Hematopoietic multipotent progenitor cell treated with erythropoietin and hydrocortisone succinate and interleukin-3 and kit ligand, for 6 days (in vitro differentiated cells): ENCODE results near the gene PSD2.

Experiments
- DNase-seq: peaks from one replicate; pipeline ENCODE4 v3.0.0-alpha.2; 2015

The PSD2 gene

GRCh38 chr5:139763930-139764791, 31.4 kb upstream of the PSD2 start:
- DNase-seq = peak; percentile 27

DNA sequence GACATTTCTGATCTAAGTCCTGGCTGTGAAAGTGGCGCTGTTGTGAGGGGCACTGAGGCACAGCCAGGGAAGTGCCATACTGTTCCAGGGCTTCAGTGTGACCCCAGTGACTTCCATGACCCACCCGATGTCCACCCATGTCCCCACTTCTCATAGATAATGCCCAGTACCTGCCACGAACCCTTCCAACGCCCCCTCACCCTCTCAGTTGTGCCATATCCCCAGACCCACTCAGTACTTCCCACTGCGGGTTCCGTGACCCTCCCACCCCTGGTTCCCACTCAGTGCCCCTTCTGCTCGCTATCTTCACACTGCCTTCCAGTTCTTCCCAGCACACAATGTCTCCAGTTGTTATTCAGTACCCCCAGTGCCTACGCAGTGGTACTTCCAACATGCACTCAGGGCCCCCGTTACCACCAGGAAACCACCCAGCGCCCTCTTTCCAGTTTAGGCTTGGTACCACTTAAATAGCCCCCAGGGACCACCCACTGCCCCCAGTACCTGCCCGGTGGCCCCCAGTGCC, 30.7 kb upstream of the PSD2 start:
- DNase-seq = no peak

DNA sequence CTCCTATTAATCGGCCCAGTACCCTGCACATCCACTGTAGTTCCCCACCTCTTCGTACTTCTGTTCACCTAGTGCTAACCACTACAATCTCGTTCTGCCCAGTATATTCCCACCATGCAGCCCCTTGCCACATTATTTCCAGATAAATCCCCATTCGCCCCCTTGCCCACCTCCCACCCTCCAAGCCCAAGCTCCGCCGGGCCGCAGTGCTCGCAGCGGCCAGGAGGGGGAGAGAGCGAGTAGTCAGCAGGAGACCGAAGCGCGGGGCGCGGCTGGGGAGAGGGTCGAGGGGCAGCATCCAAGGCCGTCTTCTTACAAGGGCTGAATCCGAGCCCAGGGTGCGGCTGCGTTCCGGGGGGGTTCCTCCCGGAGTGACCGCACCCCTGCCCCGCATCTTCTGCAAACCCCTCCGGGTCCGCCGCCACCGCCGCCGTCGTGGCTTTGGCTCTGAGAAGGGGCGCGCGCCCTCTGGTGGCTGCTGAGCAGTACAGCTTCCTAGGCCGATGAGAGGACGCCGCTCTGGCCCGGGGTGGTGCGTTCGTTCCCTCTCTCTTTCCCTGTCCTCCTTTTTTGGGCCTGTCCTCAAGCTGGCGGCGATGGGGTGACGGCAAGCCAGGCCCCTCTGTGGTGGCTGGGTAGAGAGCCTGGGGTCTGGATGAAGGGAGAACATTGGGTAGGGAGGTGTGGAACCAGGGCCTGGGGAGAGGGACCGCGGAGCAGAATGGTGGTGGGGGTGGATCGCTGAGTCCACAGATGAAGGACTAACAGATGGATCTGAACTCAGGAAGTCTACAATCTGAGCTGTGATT, 30.0 kb upstream of the PSD2 start:
- DNase-seq = peak; percentile 92

DNA sequence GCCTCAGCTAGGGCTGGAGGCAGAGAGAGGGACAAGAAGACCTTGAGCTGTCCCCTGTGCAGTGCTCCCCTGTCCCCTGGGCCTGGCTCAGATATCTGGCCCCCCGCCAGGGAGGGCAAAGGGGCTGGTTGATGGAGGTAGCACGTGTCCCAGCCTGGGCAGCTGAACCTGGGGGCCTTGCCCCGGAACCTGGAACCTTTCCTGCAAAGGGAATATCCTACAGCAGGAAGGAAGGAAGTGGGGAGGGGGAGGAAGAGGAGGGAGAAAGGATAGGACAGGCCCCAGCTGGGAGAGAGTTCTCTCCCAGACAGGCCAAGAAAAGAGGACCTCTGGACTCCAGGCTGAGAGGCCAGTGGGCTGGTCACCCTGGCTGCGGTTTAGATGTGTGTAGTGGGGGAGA, 27.6 kb upstream of the PSD2 start:
- DNase-seq = no peak

DNA sequence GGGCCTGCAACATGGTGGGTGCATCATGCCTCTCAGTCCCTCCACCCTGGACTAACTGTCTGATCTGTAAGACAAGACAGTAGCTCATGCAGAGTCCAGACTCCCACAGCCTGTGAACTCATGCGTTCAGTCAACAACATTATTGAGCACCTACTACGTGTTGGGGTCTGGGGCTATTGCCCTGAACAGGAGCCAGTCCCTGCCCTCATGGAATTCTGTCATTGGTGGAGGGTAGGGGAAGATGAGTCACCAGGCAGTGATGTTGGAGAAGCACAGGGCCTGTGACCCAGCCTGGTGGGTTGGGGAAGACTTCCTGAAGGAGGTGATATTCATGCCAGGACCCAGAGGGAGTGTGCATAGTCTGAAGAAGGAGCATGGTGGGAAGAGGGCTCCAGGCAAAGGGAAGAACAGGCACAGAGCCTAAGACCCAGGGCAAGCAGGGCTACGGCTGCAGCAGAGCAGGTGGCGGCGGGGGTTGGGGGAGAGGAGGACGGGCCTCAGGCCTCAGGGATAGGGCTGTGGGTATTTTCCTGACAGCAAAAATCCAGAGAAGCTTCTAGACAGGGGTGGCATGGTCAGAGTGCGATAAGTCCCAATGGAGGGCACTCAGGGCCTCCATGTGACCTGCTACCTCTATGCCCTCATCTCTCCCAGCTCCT, 26.7 kb upstream of the PSD2 start:
- no peak for DNase-seq

- DNase-seq = no peak
These were observed 26.1 kb upstream of the PSD2 start for GRCh38 chr5:139769477-139769876.

- DNase-seq = no peak
These were observed 24.9 kb upstream of the PSD2 start for GRCh38 chr5:139770722-139771121.

GRCh38 chr5:139772089-139772791, 23.4 kb upstream of the PSD2 start:
- DNase-seq = no peak

DNA sequence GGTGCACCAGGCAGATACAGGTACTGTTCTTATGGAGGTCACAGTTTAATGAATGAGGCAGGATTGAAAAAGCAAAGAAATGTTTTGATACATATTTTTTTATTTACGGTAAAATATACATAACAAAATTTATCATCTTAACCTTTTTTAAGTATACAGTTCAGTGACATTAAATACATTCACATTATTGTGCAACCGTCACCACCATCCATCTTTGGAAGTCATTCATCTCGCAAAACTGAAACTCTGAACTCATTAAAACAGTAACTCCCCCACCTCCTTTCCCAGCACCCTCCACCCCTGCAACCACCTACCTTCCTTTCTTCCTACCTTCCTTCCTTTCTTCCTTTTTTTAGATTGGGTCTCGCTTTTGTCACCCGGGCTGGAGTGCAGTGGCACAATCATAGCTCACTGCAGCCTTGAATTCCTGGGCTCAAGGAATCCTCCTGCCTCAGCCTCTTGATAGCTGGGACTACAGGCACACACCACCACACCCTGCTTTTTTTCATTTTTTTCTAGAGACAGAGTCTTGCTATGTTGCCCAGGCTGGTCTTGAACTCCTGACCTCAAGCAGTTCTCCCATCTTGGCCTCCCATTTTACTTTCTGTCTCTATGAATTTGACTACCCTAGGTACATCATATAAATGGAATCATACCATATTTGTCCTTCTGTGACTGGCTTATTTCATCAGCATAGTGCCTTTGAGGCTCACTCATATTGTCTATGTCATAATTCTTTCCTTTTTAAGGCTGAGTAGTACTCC, 22.5 kb upstream of the PSD2 start:
- no peak for DNase-seq

DNA sequence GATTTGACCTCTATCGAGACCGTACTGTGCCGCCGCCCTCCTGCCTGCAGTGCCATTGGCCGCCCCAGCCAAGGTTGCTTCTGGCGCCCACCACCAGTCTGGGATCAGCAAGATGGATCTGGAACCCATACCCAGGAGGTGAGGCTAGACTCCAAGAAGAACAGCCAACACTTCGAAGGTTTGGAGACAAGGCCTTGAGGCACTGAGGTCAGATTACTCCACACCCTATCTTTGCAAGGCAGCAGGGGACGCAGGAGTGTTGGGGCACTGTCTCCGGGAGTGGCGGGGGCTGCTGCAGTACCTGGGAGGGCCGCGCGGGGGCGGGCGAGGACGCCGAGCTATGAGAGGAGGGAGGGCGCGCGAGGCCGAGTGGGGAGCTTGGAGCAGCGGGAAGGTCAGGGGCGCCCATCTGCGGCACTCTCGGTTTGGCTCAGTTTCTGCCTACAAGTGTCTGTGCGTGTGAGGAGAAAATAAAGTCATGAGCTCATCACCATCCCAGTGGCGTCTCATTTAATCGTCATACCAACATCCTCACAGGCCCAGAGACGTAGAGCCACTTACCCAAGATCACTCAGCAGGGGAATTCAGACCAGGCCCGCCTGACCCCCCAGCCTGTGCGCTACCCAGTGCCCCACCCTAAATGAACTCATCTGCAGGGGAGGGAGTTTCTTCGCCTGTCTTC, 20.5 kb upstream of the PSD2 start:
- DNase-seq = peak; percentile 86

DNA sequence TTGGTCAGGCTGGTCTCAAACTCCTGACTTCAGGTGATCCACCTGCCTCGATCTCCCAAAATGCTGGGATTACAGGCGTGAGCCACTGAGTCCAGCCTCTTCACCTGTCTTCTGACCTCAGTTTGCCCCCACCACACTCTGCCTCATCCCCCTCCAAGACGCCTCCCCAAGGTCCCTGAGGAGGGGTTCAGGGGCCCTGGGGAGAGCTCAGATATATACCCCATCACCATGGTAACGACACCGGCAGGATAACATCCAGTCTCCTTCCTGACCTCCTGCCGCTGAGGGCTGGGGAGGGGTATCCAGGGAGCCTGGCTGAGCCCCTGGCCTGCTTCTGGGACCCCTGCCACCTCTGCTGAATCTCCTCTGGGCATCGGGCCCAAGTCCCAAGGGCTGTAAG, 19.7 kb upstream of the PSD2 start:
- DNase-seq = no peak

GRCh38 chr5:139776861-139777260, 18.7 kb upstream of the PSD2 start:
- DNase-seq = no peak

- DNase-seq = no peak
These were observed 12.1 kb upstream of the PSD2 start for GRCh38 chr5:139783436-139783965.

DNA sequence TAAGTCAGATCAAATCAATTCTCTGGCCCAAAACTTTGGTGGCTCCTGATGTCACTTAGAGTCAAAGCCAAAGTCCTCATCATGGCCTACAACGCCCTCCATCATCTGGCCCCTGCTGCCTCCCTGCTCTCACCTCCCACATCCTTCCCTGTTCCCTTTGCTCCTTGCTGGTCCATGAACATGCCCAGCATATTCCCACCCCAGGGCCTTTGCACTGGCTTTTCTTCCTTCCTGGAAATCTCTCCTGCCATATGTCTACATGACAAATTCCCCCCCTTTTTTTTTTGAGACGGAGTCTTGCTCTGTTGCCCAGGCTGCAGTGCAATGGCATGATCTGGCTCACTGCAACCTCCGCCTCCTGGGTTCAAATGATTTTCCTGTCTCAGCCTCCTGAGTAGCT, 11.1 kb upstream of the PSD2 start:
- no peak for DNase-seq

DNA sequence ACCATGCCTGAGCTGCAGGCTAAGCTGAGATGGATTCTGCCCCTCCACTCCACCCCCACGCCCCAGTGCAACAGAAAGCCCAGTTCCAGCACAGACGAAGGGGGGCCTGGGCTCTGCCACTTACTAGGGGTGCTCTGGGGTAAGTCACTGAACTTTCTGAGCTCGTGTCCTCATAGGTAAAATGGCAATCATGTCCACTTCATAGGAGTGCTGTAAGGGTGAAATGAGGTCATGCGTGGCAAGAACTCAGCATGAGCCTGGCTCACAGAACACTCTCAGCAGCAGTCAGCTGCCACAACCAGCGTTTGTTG, 8.4 kb upstream of the PSD2 start:
- no peak for DNase-seq

DNA sequence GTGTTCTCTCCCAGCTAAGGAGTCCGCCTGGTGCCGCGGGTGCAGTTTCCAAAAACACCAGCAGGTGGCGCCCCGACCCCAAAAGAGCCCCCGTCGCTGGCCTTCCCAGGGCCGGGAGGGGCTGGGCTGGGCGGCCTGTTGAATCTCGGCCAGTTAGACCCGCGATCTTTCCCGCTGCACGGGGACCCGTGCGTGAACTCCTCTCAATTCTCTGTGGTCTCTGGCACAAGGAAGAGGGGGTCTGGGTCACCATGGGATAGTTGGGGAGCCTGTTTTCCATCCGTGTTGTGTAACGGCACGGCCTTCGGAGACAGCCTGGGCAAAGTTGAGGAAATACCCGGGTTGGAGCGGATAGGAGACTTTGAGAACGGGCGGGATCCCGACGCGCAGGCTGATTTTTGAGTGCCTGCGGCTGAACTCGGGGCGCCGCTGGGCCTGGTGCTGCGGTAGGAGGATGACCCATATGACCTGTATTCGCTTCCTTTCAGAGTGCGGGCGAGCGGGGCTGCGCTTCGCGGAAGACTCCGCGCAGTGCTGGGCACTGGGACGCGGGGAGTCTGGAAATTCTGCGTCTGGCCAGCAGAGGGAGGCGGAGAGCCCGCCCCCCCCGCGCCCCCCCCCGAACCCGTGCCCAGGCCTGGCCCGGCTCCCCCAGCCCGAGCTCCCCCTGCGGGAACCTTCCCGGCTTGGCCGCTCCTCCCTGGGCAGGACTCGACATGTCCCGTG, 7.9 kb upstream of the PSD2 start:
- peak; percentile 80 for DNase-seq

DNA sequence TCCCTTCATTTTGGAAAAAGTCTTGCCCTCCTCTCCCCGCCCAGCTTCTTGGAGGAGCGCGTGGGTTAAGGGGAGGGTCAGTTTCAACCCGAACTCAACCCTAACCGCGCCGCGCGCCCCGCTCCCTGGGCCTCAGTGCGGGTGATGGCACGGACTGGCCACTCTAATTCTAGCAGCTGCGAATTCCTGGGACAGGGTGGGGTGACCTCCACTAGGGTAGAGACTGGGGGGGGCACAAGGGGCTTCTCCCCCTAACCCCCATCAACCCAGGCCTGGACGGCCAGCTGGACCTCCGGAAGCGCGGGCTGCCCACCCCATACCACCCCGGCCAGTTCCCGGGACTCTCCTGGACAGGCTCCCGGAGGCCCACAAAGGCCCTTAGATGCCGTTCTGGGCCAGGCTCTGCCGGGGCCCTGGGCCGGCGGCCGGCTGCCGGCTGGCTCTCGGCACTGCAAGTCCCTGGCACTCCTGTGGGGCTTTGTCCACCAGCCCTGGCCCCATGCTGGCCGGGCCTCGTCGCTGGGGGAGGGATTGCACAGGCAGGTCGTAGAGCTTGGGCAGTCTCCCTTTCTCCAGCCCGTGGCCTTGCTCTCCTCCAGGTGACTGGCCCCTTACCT, 7.2 kb upstream of the PSD2 start:
- no peak for DNase-seq

DNA sequence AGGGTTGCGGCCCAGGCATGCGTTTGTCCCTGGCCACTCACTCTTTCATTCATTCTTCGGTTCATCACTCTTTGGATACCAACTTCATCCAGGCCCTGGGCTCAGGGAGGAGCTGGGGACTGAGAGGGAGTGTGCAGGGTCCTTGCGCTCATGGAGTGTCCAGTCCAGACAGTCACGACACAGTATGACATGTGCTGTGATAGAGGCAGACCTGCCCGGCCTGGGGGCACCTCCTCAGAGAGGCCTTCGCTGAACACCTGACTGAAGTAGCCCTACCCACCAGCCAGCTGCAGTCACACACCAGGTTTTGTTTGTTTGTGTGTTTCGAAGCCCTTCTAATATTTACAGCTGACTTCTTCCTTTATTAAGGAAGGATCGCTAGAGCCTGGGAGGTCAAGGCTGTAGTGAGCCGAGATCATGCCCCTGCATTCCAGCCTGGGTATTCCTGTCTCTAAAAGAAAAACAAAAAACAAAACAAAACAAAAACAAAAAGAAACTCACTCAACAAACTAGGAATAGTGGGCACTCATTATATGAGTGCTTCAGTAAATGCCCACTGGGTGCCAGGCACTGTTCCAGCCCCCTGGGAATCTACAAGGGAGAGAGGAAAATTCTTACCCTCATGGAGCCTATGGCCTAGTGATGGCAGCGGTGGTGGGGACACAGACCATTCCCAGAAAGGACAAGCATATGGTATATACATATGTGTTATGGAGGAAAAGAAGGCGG, 6.3 kb upstream of the PSD2 start:
- DNase-seq = no peak

- DNase-seq = no peak
These were observed 5.8 kb upstream of the PSD2 start for GRCh38 chr5:139789845-139790189.

DNA sequence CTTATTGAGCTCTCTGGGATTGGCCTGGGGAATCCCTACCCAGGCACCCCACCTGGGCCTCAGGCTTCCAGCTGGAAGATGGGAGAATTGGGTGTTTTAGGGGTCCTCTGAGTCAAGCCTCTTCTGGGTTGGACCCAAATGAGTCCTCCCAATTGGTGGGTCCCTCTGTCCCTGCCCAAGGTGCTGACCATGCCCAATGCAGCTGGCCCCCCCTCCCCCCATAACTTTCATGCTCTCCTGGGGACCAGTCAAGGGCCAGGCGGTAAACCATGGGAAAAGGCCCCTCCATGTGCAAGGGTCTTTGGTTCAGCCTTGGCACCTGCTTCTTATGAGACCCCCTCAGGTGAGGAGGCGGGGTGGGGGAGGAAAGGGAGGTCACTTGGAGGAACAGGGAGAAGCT, 3.4 kb upstream of the PSD2 start:
- no peak for DNase-seq
